Measurements from ENCODE around the gene SLC13A1.

SLC13A1 gene

DNA sequence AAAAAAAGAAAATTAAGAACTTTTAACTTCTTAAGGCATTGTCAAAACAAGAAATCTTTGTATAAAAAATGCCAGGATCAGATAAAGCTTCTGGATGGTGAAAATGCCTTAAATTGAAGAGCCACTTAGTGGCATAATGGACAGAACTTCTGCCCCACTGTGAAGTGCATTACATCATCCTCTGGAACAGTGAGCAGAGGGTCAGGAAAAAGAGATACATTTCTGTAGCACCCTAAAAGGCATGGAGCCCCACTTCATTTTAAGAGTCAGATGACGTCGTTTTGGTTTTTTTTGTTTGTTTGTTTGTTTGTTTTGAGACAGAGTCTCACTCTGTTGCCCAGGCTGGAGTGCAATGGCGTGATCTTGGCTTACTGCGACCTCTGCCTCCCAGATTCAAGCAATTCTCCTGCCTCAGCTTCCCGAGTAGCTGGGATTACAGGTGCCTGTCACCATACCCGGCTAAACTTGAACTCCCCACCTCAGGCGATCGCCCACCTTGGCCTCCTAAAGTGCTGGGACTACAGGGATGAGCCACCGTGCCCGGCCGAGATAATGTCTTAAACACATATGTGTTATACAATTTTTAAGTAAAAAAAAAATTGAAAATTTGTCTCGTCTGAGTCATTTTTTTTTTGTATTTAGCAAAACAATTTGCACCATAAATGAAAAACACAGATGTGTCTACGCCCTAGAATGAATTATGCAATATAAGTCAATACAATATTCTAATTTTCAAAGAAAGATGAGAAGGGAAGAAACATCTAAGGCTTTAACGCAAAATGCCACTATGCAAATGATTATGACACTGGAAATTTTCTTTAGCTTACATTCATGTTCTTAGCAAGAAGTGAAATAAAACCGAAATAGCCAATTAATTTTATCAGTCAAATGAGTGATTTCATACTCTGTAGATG lies 29.2 kb downstream of the SLC13A1 start:
- no peaks in the 10 kb centered on the region for H3K36me3 Mint-ChIP-seq (ENCODE audit: low read depth)
- H3K4me1 Mint-ChIP-seq, result no peaks in the 10 kb centered on the region
- H3K27me3 Mint-ChIP-seq (ENCODE audit: low read depth), result peaks cover 3% of the 10 kb centered on the region
- no peak overlapping the region for H3K27ac Mint-ChIP-seq
- H3K4me3 Mint-ChIP-seq, result no peak overlapping the region
- H3K9me3 Mint-ChIP-seq, result no peaks in the 10 kb centered on the region
- TF ChIP-seq, protein P1, sequence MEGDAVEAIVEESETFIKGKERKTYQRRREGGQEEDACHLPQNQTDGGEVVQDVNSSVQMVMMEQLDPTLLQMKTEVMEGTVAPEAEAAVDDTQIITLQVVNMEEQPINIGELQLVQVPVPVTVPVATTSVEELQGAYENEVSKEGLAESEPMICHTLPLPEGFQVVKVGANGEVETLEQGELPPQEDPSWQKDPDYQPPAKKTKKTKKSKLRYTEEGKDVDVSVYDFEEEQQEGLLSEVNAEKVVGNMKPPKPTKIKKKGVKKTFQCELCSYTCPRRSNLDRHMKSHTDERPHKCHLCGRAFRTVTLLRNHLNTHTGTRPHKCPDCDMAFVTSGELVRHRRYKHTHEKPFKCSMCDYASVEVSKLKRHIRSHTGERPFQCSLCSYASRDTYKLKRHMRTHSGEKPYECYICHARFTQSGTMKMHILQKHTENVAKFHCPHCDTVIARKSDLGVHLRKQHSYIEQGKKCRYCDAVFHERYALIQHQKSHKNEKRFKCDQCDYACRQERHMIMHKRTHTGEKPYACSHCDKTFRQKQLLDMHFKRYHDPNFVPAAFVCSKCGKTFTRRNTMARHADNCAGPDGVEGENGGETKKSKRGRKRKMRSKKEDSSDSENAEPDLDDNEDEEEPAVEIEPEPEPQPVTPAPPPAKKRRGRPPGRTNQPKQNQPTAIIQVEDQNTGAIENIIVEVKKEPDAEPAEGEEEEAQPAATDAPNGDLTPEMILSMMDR (IDR thresholded peaks at IDR 0.05; ENCODE audit: unreplicated experiment in 3 of 3), result no peak

DNA sequence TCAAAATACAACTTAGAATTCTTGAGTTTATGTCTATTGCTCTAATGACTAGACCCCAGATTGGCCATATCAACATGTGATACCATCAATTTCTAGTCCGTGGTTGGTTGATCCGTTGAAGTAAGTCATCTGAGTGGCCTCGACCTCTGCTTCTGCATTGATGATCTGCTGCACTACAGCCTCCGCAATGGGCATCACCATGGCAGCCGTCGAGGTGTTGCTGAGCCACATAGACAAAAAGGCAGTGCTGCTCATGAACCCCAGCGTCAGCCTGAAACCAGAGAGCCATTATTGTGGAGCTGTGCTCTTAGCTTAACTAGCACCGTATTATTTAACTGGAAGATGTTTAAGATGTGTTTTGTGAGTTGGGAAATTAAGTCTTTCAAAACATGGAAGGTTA lies 30.7 kb downstream of the SLC13A1 start:
- Mint-ChIP-seq H3K4me3 (no peak overlapping the region), H3K9me3 (no peaks in the 10 kb centered on the region), H3K36me3 (ENCODE audit: low read depth) (no peaks in the 10 kb centered on the region), H3K27ac (no peak overlapping the region), H3K4me1 (no peaks in the 10 kb centered on the region), H3K27me3 (ENCODE audit: low read depth) (peaks cover 3% of the 10 kb centered on the region)
- TF ChIP-seq, protein P1 (IDR thresholded peaks at IDR 0.05; ENCODE audit: unreplicated experiment in 3 of 3), result no peak

DNA sequence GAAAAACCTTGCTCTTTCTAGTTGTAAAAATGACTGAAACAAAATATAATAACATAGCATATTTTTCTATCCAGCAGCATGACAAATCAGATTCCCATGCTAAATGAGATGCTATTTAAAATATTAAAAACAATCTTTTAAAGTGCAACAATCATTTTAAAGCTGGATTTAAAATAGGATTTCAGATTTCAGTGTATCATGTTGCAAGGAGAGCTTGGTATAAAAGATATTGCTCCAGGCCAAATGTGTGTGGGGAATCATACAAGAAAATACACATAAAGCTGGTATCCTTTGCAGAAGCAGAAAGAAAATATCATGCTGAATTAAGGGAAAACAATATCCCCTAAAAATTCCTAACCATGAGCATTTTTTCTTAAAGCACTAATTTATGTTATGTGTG lies 42.2 kb downstream of the SLC13A1 start:
- Mint-ChIP-seq H3K4me1 (peaks cover 4% of the 10 kb centered on the region), H3K9me3 (no peaks in the 10 kb centered on the region), H3K4me3 (no peak overlapping the region), H3K27me3 (ENCODE audit: low read depth) (no peaks in the 10 kb centered on the region), H3K36me3 (ENCODE audit: low read depth) (no peaks in the 10 kb centered on the region), H3K27ac (no peak overlapping the region)
- TF ChIP-seq, protein P1 (IDR thresholded peaks at IDR 0.05; ENCODE audit: unreplicated experiment in 3 of 3), result no peak

DNA sequence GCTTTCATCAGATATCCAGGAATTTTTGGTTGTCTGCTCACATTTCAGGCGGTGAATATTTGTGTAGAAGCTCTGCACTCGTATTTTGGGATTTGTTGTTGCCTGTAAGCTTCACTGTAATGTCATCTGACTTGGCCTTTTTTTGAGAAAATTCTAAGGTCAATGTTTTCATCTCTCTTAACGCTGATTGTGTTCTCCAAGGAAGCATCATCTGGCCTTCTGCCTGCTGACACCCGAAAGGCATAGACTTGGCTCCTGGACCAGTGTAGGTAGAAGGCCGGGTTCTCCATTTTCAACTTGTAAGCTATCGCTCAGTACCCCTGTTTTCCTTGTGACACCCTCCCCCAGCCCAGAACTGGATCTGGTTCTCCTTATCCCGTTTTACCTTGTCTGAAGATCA lies 44.2 kb downstream of the SLC13A1 start:
- Mint-ChIP-seq H3K4me3 (no peak overlapping the region), H3K27me3 (ENCODE audit: low read depth) (no peaks in the 10 kb centered on the region)
- TF ChIP-seq, protein P1 (IDR thresholded peaks at IDR 0.05; ENCODE audit: unreplicated experiment in 3 of 3), result no peak

DNA sequence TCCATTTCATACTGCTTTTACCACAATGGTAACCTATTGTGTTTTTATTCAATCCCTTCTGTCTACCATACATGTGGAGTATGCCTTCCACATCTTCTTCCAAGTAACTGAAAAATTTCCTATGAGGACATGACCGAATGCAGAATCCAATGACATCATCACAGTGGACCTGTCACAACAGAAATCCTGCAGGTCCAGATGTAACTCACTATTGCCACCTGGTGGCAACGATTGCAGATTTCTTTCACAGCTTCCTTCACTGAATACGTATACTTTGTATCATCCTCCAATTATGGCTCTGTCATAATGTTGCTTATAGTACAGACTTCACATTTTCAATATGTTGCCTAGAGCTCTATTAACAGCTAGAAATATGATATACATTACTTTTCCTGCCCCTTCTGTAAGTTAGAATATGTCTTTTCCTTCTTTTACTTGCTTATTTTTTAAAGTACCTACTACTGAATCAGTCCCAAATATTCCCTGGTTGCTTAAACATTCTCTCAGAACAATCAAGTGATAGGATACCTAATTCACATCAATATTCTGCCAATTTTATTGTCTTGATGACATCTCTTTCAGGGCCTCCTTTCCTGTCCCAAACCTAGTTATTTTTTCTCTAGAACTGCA lies 45.4 kb downstream of the SLC13A1 start:
- Mint-ChIP-seq H3K27me3 (ENCODE audit: low read depth) (no peaks in the 10 kb centered on the region), H3K27ac (no peak overlapping the region), H3K36me3 (ENCODE audit: low read depth) (no peaks in the 10 kb centered on the region), H3K4me1 (peaks cover 4% of the 10 kb centered on the region), H3K4me3 (no peak overlapping the region), H3K9me3 (no peaks in the 10 kb centered on the region)
- TF ChIP-seq, protein P1 (IDR thresholded peaks at IDR 0.05; ENCODE audit: unreplicated experiment in 3 of 3), result peak; percentile 76 to 90 (median 84)

More for the DNA sequence above, 44.2 kb downstream of the SLC13A1 start:
- Mint-ChIP-seq H3K36me3 (ENCODE audit: low read depth) (no peaks in the 10 kb centered on the region), H3K27ac (no peak overlapping the region), H3K9me3 (no peaks in the 10 kb centered on the region), H3K4me1 (peaks cover 4% of the 10 kb centered on the region)
